K562 (cell line): Measurements from ENCODE around the gene SNAPC5. TPM values are rescaled to one million over a fixed set of nuclear protein-coding genes. Genes with fewer than 3 reads are reported as not detected.
A peak's percentile ranks its signal among the peaks of the same experiment; 100 is the strongest.

ENCODE experiments used
- ATAC-seq: fragments of 200-7000 bp; cut with Tn5 transposase; 3 replicates; pipeline ENCODE4 v1.9.1; 2020; ENCODE audit warnings: moderate library complexity
- BruUV-seq: library from RNA; stranded (reverse); fragments of 400-500 nt; replicated peaks from 2 replicates; lab custom pipeline; 2021; lab: Mats Ljungman, UMichigan
- CTCF ChIA-PET: fragments of 300-600 bp; formaldehyde crosslinking; extraction: SDS; loops from one replicate; lab custom pipeline; 2021; ENCODE audit warnings: low intra/inter-chr PET ratio; lab: Yijun Ruan, JAX
- POLR2A ChIA-PET: fragments of 300-600, 350-650 bp; sonication (Branson Sonifier 250); formaldehyde crosslinking; extraction: SDS; loops from one replicate; lab custom pipeline; 2021; ENCODE audit warnings: antibody characterized with exemption, inconsistent platforms; lab: Yijun Ruan, JAX
- DNase-seq, 4 experiments: peaks; one replicate each; pipeline versions ENCODE4 v3.0.0 to v3.0.0-alpha.2; 2011 to 2018; ENCODE audit warnings: low spot score in 3 of 4, mixed read lengths in 3 of 4; ENCODE audit errors: extremely low read depth in 1 of 4
- FAIRE-seq: peaks from 2 replicates; lab custom pipeline; 2011; peaks lifted over from hg19 to GRCh38; lab: Jason Lieb, UNC
- H2AFZ ChIP-seq: 2 replicates; pipeline ENCODE4 v1.6.0; 2011; ENCODE audit warnings: low read depth, low read length, control low read depth, inconsistent platforms
- H3K27ac ChIP-seq: fragments of 200-600 bp; 3 replicates; pipeline ENCODE4 v1.8.0; 2011; ENCODE audit warnings: low read depth, mild to moderate bottlenecking, control low read depth, inconsistent platforms, low read length, moderate library complexity, mixed read lengths; ENCODE audit errors: extremely low read depth
- H3K27me3 ChIP-seq, 2 experiments: fragments of 300-600 bp in 1 of 2; 2 replicates in 1 of 2; 3 replicates in 1 of 2; pipeline versions ENCODE4 v1.6.0 to v1.8.0; 2011; ENCODE audit warnings: inconsistent platforms in 2 of 2, low read length in 2 of 2, mild to moderate bottlenecking in 1 of 2, mixed read lengths in 1 of 2, moderate library complexity in 1 of 2; ENCODE audit not compliant: control insufficient read depth in 2 of 2, insufficient read depth in 2 of 2
- H3K36me3 ChIP-seq: fragments of 300-600 bp; 3 replicates; pipeline ENCODE4 v1.8.0; 2011; ENCODE audit warnings: mild to moderate bottlenecking, low read length, inconsistent platforms; ENCODE audit not compliant: control insufficient read depth, insufficient read depth
- H3K4me1 ChIP-seq, 2 experiments: fragments of 200-600 bp in 1 of 2; replicated peaks in 1 of 2; 2 replicates in 1 of 2; 3 replicates in 1 of 2; pipeline versions ENCODE4 v1.5.1 to v1.8.0; 2011; ENCODE audit warnings: inconsistent platforms in 2 of 2, low read length in 2 of 2, mild to moderate bottlenecking in 1 of 2, mixed read lengths in 1 of 2, moderate library complexity in 1 of 2; ENCODE audit not compliant: control insufficient read depth in 2 of 2, insufficient read depth in 2 of 2
- H3K4me2 ChIP-seq: 2 replicates; pipeline ENCODE4 v1.6.1; 2011; ENCODE audit warnings: low read length, control low read depth, inconsistent platforms, mixed read lengths; ENCODE audit not compliant: insufficient read depth
- H3K4me3 ChIP-seq: fragments of 200-600 bp; sonication (generic), shearing (Covaris generic); 2 replicates; pipeline ENCODE4 v1.5.1; 2016; ENCODE audit warnings: control low read depth, inconsistent platforms
- H3K79me2 ChIP-seq: fragments of 200-600 bp; 3 replicates; pipeline ENCODE4 v1.8.0; 2011; ENCODE audit warnings: low read length, inconsistent platforms; ENCODE audit not compliant: control insufficient read depth, insufficient read depth
- H3K9ac ChIP-seq, 2 experiments: 2 replicates each; pipeline versions ENCODE4 v1.6.0 to v1.6.1; 2011; ENCODE audit warnings: low read depth in 2 of 2, low read length in 2 of 2, control low read depth in 1 of 2, inconsistent platforms in 1 of 2, mild to moderate bottlenecking in 1 of 2, mixed read lengths in 1 of 2; ENCODE audit not compliant: insufficient read depth in 1 of 2
- H3K9me1 ChIP-seq: one replicate; pipeline ENCODE4 v1.6.0; 2011; ENCODE audit warnings: inconsistent platforms, mild to moderate bottlenecking, low read length, moderate library complexity; ENCODE audit not compliant: control insufficient read depth, insufficient read depth
- H3K9me3 ChIP-seq: replicated peaks from 2 replicates; pipeline ENCODE4 v1.5.1; 2011; ENCODE audit warnings: low read depth, low read length, inconsistent platforms; ENCODE audit not compliant: control insufficient read depth, insufficient read depth
- H4K20me1 ChIP-seq: replicated peaks from 2 replicates; pipeline ENCODE4 v1.6.1; 2011; ENCODE audit warnings: low read length, inconsistent platforms, mixed read lengths; ENCODE audit not compliant: control insufficient read depth, insufficient read depth
- CTBP1 ChIP-seq: fragments of 450-650 bp; IDR thresholded peaks from 2 replicates; pipeline ENCODE4 v1.6.1; 2016; ENCODE audit warnings: borderline replicate concordance
- EWSR1 ChIP-seq: fragments of 450-650 bp; IDR thresholded peaks from 2 replicates; pipeline ENCODE4 v1.6.1; 2018; ENCODE audit warnings: borderline replicate concordance, mild to moderate bottlenecking, low read depth, moderate library complexity; ENCODE audit not compliant: partially characterized antibody
- HNRNPH1 ChIP-seq: fragments of 200-400 bp; formaldehyde crosslinking; optimal IDR thresholded peaks from 2 replicates; pipeline ENCODE3; 2017; ENCODE audit warnings: low read depth, mild to moderate bottlenecking, low read length, moderate library complexity
- ZNF449 ChIP-seq: fragments of 250-450 bp; sonication (Bioruptor Pico); IDR thresholded peaks from 2 replicates; pipeline ENCODE4 v1.8.0; 2022; ENCODE audit warnings: moderate library complexity, mild to moderate bottlenecking, inconsistent platforms
- WGBS: fragments of 100-300 bp; shearing (Covaris generic); methylation state at CpG from one replicate; pipeline ENCODE4 v1.1.6; 2016; ENCODE audit warnings: low coverage, mixed read lengths; ENCODE audit not compliant: insufficient coverage; ENCODE audit errors: missing lambda C conversion rate; 5-methylcytosine and 5-hydroxymethylcytosine counted together
- in situ Hi-C: fragments of 300-500 bp; cut with MboI; formaldehyde crosslinking; loops from 4 replicates; pipeline ENCODE4 v1.15.0; 2018; ENCODE audit warnings: inconsistent platforms, mixed read lengths
- intact Hi-C: fragments of 100-400 bp; cut with micrococcal nuclease; formaldehyde crosslinking; loops from 2 replicates; pipeline ENCODE4 v1.14.2; 2022
- polyA plus RNA-seq, 8 experiments: library from polyadenylated mRNA; depleted of rRNA in 4 of 8; stranded (reverse) in 5 of 8; unstranded in 3 of 8; fragments of >200 nt; fragmentation: Nextera tagmentation in 2 of 8; fragmentation: Illumina TruSeq in 1 of 8; extraction: Ambion mirVana in 2 of 8; extraction: Trizol in 1 of 8; gene quantifications; 2 replicates each; pipeline versions ENCODE4 v1.2.1 to v1.2.3, GENCODE V29; 2011 to 2014; ENCODE audit warnings: inconsistent platforms in 1 of 8, missing spikeins in 1 of 8
- total RNA-seq, 7 experiments: library from RNA; depleted of rRNA in 6 of 7; stranded (reverse); fragments of >200 nt in 6 of 7; fragmentation: Illumina TruSeq in 2 of 7; extraction: Trizol in 2 of 7; gene quantifications; 2 replicates each; pipeline versions ENCODE4 v1.2.1 to v1.2.3, GENCODE V29; 2011 to 2021; ENCODE audit warnings: low replicate concordance in 1 of 7

SNAPC5 gene
- total and polyA plus RNA-seq, 9 of the 15 experiments (the other 6 are each of a cell fraction or from before 2014, with no cell fraction given): 52.8 to 155 (median 96.5) TPM

GRCh38 chr15:66476535-66476934 lies 21.0 kb downstream of the SNAPC5 start:
- Histone ChIP-seq H3K27me3 (no peaks in the 10 kb centered on the region), H3K27ac (no peak overlapping the region), H3K9me3 (no peaks in the 10 kb centered on the region), H3K4me1 (peaks cover 7 to 8% of the 10 kb centered on the region in 2 experiments; a peak in 3 of 5 replicates), H3K9me1 (no peaks in the 10 kb centered on the region), H3K4me2 (no peak overlapping the region), H2AFZ (no peak overlapping the region), H3K36me3 (peaks cover 7% of the 10 kb centered on the region; the same call in 2 of the 3 replicates), H4K20me1 (no peaks in the 10 kb centered on the region; the same call in 1 of the 2 replicates), H3K9ac (0 out of 4 replicates have a peak overlapping the region, but pooled peaks of 1 of the 2 experiments have one; percentile 3), H3K4me3 (no peak overlapping the region), H3K79me2 (no peaks in the 10 kb centered on the region)
- no TSS peak for BruUV-seq
- no peak for TF ChIP-seq HNRNPH1
- no peak for TF ChIP-seq EWSR1
- TF ChIP-seq CTBP1: no peak
- TF ChIP-seq ZNF449 (CRISPR knock-in tag): no peak
- in situ Hi-C loops: no loop called here
- FAIRE-seq (no peak), DNase-seq (no peak), ATAC-seq (no peak)
- intact Hi-C loops: no loop called here
- WGBS: 76% methylated on average over 4 of the region's 4 CpGs
- ChIA-PET CTCF (no interaction called here), POLR2A (interaction anchor here (1.6 kb wide), 1 partner anchor 20 kb away, joined by 4 read pairs; no protein-coding TSS in a partner anchor)
